IPS-18c (cell line): ENCODE measurements around the gene NKX1-2.
"Not testable (repeated sequence)": the region's sequence is repeated elsewhere in the genome, so short reads cannot be mapped to it uniquely, and the experiment has no call there.

Source experiments
- H3K4me3 ChIP-seq: 2 replicates; pipeline ENCODE4 v1.7.0; 2013; ENCODE audit warnings: low read depth, mild to moderate bottlenecking, low read length, moderate library complexity; ENCODE audit not compliant: insufficient read depth
- H3K9me3 ChIP-seq: one replicate; pipeline ENCODE4 v1.6.1; 2013; ENCODE audit warnings: mild to moderate bottlenecking, low read length, moderate library complexity; ENCODE audit not compliant: control insufficient read depth, insufficient read depth

The NKX1-2 gene

DNA sequence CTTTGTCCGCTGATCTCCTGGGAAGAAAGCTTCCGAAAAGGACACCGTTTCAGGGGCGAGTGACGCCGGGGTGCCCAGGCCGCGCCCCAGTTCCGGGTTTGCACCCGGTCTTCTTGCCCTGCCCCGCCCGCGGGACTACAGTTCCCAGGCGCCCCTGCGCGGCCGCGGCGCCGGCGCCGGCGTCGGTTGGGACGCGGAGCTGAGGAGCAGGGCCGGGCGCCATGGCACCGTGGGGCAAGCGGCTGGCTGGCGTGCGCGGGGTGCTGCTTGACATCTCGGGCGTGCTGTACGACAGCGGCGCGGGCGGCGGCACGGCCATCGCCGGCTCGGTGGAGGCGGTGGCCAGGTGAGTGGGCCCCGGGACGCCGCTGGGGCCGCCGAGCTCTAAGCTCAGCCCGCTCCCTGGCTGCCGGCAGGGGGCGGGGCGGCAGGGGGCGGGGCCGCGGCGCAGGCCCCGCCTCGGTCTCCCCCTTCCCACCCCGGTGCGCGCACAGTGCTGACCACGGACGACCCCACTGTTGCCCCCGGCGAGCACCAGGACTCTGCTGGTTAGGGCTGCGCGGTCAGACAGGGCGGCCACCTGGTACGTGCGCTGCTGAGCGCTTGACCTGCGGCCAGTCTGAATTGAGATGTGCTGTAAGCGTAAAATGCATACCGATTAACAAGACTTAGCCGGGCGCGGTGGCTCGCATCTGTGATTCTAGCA is 12.0 kb upstream of the NKX1-2 start, which contains the start of gene LHPP:
LHPP (plus strand) TSS at position 182 of the 706 bp plus-strand sequence; CDS start at position 222, 40 bp downstream.
- peak within 1 kb of the TSS; percentile 81 for H3K4me3 ChIP-seq
- H3K9me3 ChIP-seq, result no peaks in the 10 kb centered on the region

- Histone ChIP-seq H3K9me3 (no peaks in the 10 kb centered on the region), H3K4me3 (no peak overlapping the region)
Measured at GRCh38 chr10:124460144-124460543, 10.3 kb upstream of the NKX1-2 start.

- H3K4me3 ChIP-seq, result no peak overlapping the region
- H3K9me3 ChIP-seq, result no peaks in the 10 kb centered on the region
Measured at GRCh38 chr10:124459395-124459794, 9.6 kb upstream of the NKX1-2 start.

- H3K9me3 ChIP-seq, result no peaks in the 10 kb centered on the region
Measured at GRCh38 chr10:124458889-124459288, 9.1 kb upstream of the NKX1-2 start.

DNA sequence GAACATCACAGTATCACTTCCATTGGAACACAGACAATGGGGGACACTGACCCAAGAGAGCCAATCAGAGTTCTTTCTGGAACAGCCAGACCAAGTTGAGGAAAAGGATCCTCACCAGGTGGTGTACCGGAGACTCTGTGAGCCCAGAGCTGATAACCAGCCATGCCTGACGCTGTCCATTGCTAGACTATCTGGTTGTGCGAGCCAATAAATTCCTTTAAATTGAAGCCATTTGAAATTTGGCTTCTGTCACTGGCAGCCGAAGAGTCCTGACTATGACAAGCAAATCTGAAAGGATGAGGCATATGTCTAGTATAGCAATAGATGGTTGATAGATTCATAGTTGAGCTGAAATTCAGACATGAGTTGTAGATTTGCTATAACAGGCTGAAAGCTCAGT is 8.6 kb upstream of the NKX1-2 start:
- H3K4me3 ChIP-seq, result no peak overlapping the region
- no peaks in the 10 kb centered on the region for H3K9me3 ChIP-seq

More at GRCh38 chr10:124458889-124459288, 9.1 kb upstream of the NKX1-2 start:
- no peak overlapping the region for H3K4me3 ChIP-seq

DNA sequence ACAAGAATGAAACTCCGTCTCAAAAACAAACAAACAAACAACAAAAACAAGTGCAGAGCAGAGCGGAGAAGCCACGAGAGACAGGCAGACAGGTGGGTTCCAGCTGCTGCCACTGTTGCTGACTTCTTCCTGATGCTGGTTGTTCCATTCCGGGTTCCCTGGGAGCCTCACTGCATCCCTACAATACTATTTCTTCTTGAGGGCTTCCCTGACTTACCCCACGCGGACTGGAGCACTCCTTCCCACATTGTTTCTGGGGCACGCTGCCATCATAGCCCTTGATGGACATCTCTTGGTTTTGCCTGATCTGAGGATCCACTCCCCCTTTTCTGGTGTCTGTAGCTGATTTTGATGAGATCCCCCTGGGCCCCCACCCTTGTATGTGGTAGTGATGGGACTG is 5.6 kb upstream of the NKX1-2 start:
- no peaks in the 10 kb centered on the region for H3K9me3 ChIP-seq
- no peak overlapping the region for H3K4me3 ChIP-seq

DNA sequence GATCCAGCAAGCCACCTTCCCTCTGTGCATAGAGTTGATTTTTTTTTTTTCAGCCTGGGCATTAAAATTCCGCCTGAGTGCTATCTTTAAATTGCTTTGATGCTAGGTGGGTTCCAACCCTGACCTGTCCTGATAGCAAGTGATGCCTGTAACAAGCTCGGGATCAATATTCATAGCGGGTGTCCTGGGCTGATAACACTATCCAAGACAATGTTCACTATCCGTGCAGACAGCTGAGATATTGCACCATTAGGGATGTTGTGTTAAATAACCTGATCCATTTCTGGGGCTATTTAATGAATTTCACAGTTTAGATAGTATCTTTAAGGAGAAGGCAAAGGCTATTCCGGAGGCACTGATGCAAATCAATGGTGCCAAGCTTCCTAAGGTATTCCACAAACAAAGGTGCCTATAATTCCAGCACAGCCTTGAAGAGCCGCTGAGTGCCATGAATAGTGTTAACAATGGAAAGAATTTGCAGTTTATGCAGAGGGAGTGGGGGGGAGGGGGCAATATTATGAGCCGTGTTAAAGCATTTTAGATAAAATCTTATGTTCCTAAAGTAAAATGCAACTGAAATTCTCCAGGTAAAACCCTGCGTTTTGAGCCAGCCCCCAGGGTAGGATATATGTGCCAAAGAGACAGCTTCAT is 4.2 kb upstream of the NKX1-2 start:
- no peak overlapping the region for H3K4me3 ChIP-seq
- H3K9me3 ChIP-seq, result no peaks in the 10 kb centered on the region

GRCh38 chr10:124451276-124451675 is 1.4 kb upstream of the NKX1-2 start:
- Histone ChIP-seq H3K9me3 (peaks cover 2% of the 10 kb centered on the region), H3K4me3 (no peak overlapping the region)

GRCh38 chr10:124450783-124451057 is 885 bp upstream of the NKX1-2 start:
- Histone ChIP-seq H3K4me3 (no peak overlapping the region), H3K9me3 (peaks cover 2% of the 10 kb centered on the region)

- H3K9me3 ChIP-seq, result peaks cover 2% of the 10 kb centered on the region
- peak overlapping the region; percentile 62 for H3K4me3 ChIP-seq
Measured at GRCh38 chr10:124449170-124450011, 444 bp downstream of the NKX1-2 start.

- H3K4me3 ChIP-seq, result peak overlapping the region; percentile 62
- peaks cover 2% of the 10 kb centered on the region for H3K9me3 ChIP-seq
Measured at GRCh38 chr10:124448696-124449169, 1.1 kb downstream of the NKX1-2 start.

DNA sequence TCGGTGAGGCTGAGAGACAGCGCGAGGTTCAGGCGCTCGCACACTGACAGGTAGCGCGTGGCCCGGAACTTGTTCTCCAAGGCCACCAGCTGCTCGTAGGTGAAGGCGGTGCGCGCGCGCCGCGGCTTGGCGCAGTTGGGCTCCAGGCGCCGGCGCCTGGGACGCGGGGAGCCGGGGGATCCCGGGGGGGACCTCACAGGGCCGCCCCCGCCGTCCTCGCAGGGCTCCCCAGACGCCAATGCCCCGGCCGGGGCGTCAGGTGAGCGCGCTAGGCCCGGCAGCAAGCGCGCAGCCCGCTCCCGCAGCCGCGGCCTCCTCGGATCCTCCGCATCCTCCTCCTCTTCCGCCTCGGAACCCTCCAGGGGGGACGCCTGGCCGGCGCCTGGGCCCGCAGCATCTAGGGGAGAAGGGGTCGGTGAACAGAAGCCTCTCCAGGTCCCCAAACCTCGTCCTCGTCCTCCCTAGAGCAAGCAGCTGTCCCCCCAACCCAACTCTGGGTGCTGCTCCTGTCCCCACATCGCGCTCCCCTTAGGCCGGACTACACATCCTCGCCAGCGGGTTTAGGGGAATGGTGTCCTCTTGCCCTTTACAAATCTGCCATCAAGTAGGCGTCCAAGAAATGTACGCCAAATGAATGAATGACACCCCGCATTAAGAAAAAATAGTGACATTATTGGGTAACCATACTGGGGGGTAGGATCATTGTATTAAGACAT is 1.9 kb downstream of the NKX1-2 start:
- H3K4me3 ChIP-seq, result peak overlapping the region; percentile 62
- peaks cover 2% of the 10 kb centered on the region for H3K9me3 ChIP-seq

- Histone ChIP-seq H3K4me3 (peak overlapping the region; percentile 62), H3K9me3 (peaks cover 2% of the 10 kb centered on the region)
Measured at GRCh38 chr10:124446830-124447750, 2.7 kb downstream of the NKX1-2 start.

- not testable (repeated sequence) for H3K9me3 ChIP-seq, H3K4me3 ChIP-seq
Measured at GRCh38 chr10:124441694-124442093, 8.1 kb downstream of the NKX1-2 start.

DNA sequence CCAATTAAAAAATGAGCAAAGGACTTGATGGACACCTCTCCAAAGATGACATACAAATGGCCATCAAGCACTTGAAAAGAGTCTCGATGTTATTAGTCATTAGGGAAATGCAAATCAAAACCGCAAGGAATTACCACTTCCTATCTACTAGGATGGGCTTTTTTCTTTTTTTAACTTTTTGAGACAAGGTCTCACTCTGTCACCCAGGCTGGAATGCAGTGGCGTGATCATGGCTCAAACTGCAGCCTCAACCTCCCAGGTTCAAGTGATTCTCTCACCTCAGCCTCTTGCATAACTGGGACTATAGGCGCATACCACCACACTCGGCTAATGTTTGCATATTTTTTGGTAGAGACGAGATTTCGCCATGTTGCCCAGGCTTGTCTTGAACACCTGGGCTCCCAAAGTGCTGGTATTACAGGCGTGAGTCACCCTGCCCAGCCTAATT is 13.6 kb downstream of the NKX1-2 start:
- Histone ChIP-seq H3K9me3 (no peaks in the 10 kb centered on the region), H3K4me3 (no peak overlapping the region)

DNA sequence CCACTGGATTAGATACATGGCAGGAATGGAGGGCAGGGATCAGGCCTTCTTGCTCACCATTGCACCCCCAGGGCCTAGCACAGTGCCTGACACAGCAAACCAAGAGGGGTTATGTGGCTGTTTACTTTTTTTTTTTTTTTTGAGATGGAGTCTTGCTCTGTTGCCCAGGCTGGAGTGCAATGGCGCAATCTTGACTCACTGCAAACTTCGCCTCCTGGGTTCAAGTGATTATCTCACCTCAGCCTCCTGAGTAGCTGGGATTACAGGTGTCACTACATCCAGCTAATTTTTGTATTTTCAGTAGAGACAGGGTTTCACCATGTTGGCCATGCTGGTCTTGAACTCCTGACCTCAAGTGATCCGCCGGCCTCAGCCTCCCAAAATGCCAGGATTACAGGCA is 14.2 kb downstream of the NKX1-2 start:
- not testable (repeated sequence) for H3K4me3 ChIP-seq, H3K9me3 ChIP-seq
